HG02852 (cell line): ENCODE results near the gene TUT7.
"Not testable (repeated sequence)": the region's sequence is repeated elsewhere in the genome, so short reads cannot be mapped to it uniquely, and the experiment has no call there.

Source experiments
- ATAC-seq: cut with Tn5 transposase; IDR thresholded peaks from one replicate; pipeline ENCODE4 v1.9.1; 2021; ENCODE audit warnings: mild to moderate bottlenecking, moderate library complexity; ENCODE audit not compliant: unreplicated experiment

The TUT7 gene

GRCh38 chr9:86308687-86309086, 45.5 kb downstream of the TUT7 start:
- ATAC-seq = no peak

- no peak for ATAC-seq
Measured at GRCh38 chr9:86304236-86304730, 49.9 kb downstream of the TUT7 start.

DNA sequence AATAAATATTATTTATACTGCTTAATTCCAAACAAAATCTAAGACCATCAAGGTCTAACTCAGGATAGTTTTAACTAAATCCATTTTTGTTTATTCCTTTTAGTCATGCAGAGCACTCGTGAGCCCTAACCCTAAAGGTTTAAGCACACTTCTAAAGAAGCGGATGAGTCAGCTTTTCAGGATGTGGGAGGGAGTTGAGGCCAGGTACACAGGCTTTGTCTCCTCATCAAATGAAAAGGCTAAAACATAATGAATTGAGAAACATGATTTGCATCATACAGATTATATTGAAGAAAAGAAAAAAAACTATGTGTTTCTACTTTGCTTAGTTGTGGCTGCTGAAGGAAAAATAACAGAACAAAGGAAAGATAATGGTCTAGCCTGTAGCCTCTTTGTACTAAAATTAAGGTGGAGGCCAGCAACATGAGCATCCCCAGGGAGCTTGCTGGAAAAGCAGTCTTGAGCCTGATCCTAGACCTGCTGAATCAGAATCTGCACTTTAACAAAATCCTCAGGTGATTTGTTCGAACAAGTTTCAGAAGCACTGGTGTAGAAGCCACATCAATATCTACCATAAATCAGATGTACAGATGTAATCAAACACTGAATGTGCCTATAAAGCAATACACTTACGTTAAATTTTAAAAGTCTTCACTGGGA, 50.8 kb downstream of the TUT7 start:
- no peak for ATAC-seq

GRCh38 chr9:86301686-86302085, 52.5 kb downstream of the TUT7 start:
- no peak for ATAC-seq

- ATAC-seq = no peak
Measured at GRCh38 chr9:86300701-86301100, 53.5 kb downstream of the TUT7 start.

- ATAC-seq = no peak
Measured at GRCh38 chr9:86298873-86299272, 55.3 kb downstream of the TUT7 start.

GRCh38 chr9:86290341-86290740, 63.9 kb downstream of the TUT7 start:
- ATAC-seq = not testable (repeated sequence)

DNA sequence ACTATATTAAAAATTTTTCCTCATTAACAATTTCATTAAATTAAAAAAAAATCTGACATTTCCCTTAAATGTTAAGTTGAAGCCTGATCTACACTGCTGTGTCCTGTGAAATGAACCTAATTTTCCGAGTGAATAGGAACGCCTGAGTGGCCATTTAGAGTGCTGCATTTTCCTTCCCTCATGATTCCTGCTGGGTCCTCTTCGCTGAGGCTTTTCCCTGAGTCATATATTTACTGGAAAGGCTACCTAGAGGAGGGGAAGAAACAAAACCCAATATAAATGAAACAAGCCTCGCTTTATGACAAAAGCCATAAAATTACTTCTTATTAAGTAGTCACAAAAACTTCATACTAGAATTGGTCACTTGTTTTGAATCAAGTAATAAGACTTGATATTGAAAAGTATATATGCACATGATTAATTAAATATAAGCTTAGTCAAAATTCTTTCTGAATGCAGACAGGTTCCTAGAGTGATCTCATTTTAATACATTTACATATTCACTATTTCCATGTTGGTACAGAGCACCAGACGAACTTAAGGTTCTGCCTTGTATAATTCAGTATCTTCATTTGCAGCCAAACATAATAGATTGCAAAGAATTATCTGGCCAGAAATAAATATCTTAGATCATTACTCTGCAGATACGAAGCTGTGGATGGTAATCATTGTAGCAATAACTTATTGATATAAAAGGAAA, 65.6 kb downstream of the TUT7 start:
- no peak for ATAC-seq

DNA sequence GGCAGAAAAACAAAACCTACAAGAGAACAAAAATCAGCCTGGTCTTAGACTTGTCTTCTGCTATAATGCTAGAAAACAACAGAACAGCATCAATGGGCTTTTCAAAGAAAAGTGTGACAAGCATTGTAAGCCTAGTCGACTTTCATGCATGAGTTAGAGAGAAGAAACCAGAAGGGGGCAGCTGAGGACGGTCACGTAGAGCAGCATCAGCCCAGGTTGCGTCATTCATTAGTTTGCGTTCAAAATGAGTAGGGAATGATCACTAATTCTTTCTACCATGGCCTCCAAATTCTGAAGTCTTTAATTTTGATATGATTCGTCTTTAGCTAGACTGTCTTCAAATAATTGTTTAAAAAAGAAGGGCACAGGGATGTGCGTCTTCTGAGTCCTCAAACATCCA, 67.2 kb downstream of the TUT7 start:
- ATAC-seq = no peak

GRCh38 chr9:86286278-86286677, 67.9 kb downstream of the TUT7 start:
- no peak for ATAC-seq

DNA sequence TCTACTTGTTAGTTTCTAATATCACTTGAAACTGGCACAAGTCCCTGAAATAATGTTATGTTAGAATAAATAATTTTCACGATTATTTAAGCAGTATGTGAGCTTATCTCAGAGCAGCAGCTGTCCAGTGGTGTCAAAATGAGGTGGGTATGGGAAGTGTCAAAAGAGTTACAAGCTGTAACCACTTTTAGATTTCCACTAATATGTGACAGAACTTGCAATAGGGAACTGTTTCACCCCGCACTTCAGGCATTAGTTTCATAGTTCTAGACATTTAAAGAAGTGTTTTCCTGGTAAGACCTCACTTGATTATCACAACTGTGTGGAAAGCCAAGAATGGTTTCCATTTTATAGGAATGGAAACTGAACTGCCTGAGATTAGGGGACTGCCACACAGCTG, 68.9 kb downstream of the TUT7 start:
- ATAC-seq = no peak

DNA sequence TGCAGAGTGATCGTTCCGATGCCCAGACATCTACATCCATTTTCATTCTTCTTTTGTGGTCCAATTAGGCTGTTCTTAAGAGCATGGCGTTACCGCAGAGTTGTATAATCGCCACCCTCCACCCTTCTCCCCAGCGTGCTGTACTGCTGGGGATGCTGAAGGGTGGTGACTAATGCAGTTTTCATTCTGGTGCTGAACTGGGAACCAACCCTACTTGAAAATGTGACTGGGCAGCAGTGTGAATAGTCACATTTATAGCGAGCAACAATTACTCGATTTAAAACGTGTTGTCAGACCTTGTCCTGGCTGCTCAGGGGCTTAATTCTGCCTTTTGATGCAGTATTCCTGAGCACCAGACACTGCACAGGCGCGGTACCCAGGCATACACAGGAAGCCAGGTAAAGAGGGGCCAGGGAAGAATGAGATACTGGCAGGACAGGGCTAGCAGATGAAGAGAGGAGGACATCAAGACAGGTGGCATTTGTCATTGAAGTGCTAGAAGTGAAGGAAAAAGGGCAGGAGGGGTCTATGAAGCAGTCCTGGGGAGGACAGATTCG, 71.2 kb downstream of the TUT7 start:
- ATAC-seq = peak; percentile 9

DNA sequence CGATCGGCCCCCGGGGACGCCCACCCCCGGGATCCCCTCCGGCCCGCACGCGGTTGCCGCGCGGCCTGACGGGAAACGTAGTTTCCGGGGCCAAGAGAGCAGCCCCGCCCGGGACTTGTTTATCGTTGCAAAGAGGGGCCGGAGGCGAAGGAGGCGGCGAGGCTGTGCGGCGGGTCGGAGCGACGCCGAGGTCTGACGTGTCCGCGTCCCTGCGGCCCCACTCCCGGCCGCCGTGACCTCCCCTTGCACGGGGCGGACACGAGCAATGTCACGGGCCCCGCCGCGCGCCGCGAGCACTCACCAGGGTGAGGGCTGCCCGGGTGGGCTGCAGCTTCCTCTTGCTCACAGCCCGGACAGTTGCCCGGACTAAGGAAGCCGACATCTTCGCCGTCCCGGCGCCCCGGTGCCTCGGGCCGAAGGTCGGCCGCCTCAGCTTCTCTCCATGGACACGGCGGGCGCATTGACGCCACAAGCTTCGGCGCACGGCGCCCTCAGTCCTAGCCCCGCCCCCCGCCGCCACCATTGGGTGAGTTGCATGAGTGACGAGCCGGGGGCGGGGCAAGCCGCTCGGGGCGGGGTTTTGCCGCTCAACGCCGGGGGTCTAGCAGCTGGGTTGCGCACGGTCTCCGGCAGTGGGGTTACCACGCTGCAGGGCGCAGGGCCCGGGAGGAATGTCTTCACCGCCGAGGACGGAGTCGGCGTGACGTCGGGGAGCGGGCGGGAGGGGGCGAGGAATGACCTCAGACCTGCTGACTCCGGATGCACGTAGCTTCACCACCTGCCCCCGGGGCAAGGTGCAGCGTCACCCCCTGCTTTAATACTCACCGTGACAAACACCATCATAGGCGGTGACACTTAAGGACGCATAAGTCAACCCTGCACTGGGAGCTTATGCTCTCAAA, 71.9 kb downstream of the TUT7 start, which contains the start of gene ISCA1:
ISCA1 (minus strand) TSS at position 462 of the 902 bp plus-strand sequence; CDS start at position 382, 80 bp downstream.
- peak; percentile 82 for ATAC-seq

DNA sequence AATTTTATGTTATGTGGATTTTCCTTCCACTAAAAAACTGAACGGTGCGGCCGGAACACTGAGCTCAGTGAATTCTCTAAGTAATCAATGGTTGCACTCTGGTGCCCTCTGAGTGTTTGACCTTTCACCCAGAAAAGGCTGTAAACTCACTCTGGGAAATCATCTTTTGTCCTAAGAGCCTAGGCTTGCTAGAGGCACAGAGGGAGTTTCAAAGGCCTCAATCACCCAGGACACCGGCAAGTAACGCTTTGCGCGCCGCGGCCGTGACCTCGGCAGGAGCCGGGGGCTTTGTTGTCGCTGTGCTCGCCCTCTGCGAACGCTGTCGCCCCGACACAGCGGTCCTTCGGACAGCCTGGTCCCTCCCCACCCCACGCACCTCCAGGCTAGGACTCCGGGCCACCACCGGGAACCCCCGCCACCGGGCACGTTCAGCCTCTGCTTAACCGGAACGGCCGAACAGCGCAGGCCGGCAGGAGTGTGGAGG, 72.6 kb downstream of the TUT7 start:
- ATAC-seq = peak; percentile 34

GRCh38 chr9:86280580-86280979, 73.6 kb downstream of the TUT7 start:
- no peak for ATAC-seq

GRCh38 chr9:86279839-86280238, 74.4 kb downstream of the TUT7 start:
- ATAC-seq = no peak

DNA sequence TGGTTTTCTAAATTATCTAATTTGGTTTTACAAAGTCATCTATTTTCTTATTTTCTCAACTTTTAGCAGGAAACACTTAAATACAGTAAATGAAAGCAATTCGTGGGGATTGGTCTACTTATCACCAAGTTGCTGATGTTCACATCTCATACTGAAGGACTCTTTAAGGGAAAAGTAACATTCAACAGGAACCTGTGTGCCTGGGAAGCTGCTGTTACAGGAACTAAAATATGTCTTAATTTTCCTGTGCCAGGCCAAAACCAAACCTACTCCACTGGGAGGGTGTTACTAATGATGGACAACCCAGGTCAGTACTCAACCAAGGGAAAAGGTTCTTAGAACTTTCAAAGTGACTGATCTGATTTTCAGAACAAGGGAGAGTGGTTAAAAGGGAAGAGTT, 77.1 kb downstream of the TUT7 start:
- ATAC-seq = no peak

DNA sequence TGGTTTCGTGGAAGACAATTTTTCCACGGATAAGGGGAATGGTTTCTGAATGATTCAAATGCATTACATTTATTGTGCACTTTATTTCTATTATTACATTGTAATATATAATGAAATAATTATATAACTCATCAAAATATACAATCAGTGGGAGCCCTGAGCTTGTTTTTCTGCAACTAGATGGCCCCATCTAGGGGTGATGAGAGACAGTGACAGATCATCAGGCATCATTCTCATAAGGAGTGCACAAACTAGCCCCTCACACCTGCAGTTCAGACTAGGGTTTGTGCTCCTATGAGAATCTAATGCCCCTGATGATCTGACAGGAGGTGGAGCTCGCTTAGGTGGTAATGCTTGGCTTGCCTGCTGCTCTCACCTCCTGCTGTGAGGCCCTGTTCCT, 78.2 kb downstream of the TUT7 start:
- ATAC-seq = no peak

GRCh38 chr9:86274821-86275643, 79.2 kb downstream of the TUT7 start:
- no peak for ATAC-seq

DNA sequence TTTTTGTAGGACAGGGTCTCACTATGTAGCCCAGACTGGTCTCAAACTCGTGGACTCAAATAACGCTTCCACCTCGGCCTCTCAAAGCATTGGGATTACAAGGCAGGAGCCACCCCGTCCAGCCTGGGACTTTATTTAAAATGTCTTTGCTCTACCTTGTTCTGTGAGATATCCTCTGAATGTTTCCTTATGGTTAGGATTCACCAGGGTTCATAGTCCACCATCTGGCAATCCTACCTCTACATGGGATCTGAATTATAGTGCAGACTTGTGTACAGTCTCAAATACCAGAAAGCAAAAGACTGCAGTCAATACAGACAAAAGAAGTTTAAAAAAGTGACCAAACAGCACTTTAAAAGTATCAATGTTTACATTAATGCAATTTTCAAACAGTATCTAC, 82.0 kb downstream of the TUT7 start:
- ATAC-seq = no peak
